Stimulated activated CD4-positive, alpha-beta T cell treated with anti-CD3 and anti-CD28 coated beads, Interleukin-15, amount 100 ng/mL, for 24 hours (primary cell): ENCODE results near the gene RAC3.

ENCODE experiments used
- DNase-seq: peaks from one replicate; pipeline ENCODE4 v3.0.0-alpha.2; 2020

RAC3 gene

DNA sequence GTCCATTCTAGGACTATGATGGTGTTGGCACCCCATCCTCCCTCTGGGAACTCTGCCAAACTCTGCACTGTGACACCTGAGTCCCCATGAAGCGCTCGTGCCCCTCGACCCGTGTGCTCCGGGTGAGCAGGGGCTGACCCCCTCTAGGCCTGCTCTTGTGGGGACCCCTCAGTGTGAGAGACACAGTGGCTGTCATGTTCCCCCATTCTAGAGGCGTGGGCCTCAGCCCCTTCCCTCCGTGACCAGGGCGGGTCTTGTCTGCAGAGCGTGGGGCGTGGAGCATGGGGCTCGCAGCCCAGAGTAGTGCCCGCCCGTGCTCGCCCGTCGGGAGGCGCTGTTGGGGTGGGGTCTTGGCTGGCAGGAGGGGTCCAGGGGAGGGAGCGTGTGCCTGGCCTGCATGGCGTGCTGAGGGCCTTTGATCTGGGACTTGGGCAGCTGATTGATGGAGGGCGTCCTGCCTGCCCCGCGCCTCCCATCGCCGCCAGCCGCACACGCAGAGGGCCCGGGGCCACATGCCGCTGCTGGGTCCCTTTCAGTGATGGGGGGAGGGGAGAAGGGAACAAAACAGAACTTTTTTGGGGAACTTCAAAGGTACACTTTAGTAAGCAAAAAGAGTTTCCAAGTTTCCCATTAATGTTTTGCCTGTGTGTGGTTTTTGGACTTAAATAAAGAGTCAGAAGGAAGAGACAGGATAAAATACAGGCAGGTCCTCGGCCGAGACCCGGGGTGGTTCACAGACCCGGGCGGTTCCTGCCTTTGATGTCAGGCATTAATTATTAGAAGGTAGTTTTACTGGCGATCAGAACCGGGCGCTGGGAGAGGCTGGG is 31.3 kb upstream of the RAC3 start:
- no peak for DNase-seq

DNA sequence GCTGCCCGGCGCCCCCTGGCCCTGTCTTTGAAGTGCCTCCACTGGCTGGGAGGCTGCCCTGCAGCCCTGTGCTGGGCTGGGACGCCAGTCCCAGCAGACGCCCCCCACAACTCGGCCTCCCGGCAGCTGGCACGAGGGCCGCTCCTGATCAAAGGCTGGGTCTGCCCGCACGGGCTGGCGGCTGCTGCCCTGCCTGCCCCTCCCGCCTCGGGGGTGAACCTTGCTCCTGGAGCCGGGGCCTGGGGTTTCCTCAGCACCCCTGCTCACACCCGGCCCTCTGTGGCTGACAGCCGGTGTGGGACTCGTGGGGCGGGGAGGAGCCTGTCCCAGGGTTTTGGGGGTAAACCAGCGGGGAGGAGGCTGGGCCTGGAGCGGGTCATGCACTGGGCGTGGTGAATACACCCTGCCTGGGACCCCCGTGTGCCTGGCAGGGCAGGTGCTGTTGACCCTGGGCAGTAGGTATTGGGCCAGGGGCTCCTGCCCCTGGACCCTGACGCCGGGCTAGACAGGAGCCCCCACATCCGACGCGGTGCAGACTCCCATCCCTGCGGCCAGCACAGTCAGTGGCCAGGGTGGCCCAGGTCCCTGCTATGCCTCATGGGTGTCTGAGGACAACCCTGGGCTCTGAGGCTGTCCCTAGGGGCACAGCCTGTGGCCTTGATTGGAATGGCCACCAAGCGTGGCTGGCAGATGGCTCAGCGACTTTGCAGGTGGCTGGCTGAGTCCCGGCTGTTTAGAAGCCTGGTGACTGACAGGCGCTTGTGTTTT is 30.5 kb upstream of the RAC3 start:
- no peak for DNase-seq

DNA sequence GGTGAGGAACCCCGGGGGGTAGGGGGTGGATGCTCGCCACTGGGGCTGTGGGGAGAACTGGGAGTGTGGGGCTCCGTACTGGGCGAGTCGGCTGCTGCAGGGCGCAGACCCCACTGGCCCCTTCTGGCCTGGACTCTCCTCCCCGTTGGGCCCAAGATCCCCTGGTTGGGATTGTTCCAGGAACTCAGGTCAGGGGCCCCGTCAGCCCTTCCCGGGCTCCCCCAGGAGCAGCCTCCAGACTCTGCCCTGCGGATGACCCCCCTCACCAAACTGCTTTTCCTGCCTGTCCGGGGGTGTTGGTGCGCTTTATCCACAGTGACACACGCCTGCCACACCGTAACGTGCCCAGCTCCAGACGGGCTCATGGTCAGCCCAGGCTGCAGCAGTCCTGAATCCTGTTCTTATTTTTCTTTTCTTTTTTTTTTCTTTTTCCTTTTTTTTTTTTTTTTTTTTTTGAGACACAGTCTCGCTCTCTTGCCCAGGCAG is 29.9 kb upstream of the RAC3 start:
- DNase-seq: no peak

GRCh38 chr17:82003411-82004381 is 27.8 kb upstream of the RAC3 start:
- DNase-seq: peak; percentile 61

DNA sequence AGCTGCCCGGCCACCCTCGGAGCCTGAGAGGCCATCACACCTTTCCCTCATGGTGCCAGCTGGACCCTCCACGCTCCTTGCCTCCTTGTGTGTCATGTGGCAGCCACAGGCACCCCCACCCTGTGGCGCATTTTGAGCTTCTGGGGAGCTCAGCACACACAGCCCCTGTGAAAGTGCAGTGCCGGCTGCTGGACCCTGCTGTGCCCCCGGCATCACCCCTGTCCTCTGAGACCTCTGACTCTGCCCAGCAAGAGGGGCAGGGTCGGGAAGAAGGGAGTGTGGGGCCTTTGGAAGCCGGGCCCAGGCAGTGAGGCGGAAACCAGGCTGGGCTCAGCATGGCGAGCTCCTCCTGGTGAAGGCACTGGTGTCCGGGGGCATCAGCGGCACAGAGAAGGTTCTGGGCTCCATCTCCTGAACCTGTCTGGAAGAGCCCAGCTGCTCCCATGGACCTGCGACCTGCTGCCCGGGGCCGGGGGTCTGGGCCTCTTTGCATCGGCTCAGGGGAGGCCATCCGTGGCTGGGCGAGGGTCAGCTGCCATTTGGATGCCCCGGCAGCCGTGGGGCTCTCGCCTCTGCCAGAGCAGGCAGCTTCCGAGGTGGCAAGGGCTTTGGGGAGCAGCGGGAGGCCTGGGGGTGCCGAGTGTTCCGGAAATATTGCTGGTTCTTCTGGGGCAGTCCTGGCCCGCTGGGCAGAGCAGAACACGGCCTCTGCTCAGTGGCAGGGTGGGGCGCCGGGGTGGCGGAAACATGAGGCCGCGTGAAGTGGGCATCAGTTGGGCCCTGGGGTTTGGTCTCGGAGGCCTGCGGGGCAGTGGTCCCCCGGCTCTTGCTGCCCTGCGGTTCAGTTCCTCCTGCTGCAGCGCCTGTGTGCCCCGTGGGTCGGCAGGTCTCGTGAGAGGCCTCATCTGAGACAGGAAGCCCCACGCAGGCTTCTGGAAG is 26.7 kb upstream of the RAC3 start:
- no peak for DNase-seq

- no peak for DNase-seq
Measured at GRCh38 chr17:82005701-82006348, 25.7 kb upstream of the RAC3 start.

DNA sequence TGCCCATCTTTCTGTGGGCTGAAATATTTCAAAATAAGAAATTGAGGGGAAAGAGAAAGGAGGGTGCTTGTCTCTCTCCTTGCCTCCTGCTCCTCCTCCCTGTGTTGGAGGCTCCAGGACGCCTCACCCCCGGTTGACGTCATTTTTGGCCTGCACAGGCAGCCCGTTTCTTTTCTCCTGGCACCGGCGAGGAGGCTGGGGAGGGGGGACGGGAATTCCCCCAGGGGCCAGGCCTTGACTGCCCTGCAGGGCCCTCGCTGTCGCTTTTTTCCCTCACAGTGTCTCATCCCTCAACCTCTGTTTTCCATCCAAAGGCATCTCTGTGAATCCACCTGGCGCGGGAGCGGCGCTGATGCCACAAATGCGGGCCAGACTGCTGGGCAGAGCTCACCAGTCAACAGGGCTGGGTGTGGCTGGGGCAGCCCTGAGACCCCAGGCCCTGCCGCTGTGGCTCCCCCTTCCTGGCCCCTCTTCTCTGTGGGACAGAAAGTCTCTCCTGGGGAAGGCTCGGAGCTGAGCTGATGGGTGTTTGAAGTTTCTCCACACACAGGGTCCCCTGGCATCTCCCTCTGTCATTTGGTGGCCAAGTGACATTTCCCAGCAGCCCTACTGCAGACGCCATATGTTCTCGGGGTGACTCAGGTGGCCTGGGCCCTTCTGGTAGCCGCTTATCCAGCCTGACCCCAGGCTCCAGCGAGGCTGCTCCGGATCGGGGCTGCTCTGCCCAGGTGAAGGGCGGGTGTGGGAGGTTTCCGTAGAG is 24.8 kb upstream of the RAC3 start:
- DNase-seq: no peak

DNA sequence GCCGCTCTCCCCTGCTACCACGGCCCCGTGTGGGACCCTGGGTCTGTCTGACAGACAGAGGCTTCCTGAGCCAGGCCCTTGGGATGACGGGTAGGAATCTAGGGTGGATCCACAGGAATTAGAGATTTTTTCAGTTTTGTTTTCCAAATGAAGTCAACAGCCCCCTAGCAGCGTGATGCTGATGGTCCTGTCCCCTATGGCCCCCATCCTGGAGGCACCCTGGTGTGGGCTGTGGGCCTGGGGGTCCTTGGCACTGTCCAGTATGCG is 24.3 kb upstream of the RAC3 start:
- no peak for DNase-seq

- no peak for DNase-seq
Measured at GRCh38 chr17:82007495-82008257, 23.8 kb upstream of the RAC3 start.

DNA sequence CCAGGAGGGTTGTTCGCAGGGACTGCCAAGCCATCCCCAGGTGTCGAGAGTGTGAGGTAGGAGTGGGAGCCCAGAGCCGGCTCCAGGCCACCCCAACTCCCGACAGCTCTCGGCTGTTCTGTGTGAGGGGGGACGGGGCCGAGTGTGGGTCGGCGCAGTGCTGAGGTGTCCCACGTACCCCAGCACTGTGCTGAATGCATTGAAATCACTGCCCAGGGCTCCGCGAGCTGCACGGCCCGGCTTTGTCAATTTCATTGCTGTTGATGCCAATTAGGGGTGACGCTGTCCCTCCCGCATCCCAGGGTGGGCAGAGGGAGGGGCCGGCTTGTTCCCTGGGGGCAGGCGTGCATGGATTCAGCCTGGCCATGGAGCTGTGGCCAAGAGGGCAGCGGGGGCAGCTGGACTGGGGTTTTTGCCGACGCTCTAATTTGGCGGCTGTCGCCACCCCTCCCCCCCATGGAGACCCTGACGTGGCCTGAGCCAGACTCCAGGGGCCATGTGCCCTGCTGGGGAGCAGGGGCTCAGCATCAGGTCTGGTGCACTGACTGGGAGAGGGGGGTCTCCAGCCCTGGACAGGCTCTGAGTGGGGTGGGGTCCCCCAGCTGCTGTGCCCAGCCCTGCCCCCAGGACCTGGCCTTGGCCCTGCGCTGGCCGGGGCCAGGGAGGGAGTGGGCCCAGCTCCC is 23.1 kb upstream of the RAC3 start:
- no peak for DNase-seq

DNA sequence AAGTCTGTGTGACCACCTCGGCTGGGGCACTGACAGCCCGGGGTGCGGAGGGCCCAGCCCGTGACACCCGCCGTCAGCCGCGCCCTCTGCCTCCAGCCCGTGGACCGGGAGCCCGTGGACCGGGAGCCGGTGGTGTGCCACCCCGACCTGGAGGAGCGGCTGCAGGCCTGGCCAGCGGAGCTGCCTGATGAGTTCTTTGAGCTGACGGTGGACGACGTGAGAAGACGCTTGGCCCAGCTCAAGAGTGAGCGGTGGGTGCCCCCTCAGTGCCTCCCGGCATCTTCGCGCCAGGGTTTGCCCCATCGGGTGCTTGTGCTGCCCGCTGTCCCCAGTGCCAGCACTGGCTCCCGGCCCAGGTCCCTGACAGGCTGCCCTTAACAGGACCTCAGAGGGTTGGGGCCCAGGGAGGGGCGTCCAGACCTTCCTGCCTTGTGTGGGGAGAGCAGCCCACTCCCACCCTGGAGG is 22.5 kb upstream of the RAC3 start:
- DNase-seq: no peak

DNA sequence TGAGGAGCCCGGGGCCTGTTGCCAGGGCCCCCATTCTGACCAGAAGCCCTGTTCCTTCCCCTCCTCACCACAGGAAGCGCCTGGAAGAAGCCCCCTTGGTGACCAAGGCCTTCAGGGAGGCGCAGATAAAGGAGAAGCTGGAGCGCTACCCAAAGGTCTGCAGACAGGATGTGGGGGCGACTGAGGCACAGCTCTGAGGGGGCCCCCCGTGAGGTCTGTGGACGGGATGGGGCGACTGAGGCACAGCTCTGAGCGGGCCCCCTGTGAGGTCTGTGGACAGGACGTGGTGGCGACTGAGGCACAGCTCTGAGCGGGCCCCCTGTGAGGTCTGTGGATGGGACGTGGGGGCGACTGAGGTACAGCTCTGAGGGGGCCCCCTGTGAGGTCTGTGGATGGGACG is 22.1 kb upstream of the RAC3 start:
- no peak for DNase-seq

DNA sequence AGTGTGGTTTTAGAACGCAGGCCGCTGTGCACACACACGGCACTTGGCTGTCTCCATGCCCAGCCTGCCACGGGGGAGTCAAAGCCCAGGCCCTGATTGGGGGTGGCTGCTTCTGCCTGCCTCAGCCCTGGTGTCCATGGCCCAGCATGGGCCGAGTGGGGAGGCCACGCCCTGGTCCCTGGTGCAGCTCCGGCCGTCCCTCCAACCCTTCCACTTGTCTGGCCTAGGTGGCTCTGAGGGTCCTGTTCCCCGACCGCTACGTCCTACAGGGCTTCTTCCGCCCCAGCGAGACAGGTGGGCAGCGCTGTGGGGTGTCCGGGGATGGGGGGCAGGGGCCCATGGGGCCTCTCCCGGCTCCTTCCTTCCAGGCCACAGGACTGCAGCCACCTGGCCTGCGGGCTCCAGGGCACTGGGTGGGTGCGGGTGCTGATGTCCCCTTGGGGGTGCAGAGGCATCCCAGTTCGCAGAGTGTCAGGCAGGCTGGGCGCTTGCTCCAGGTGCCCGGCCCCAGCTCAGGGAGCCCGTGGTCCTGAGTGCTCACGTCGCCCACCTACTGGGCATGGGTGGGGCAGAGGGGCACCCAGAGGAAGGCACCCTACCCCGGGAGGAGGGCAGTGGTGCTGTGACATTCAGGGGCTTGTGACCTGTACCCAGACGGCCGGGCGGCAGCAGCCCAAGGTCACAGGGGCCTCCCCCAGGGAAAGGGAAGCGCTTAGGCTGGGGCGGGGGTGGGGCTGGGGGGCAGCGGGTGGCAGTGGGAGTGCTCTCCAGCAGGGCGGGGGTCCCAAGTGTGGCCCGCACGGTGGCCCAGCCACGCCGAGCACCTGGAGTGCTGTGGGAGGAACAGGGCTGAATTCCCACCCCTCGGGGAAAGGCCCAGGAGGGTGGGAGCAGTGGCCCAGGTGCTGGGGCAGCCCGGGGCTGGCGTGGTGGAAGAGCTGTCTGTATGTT is 20.6 kb upstream of the RAC3 start:
- no peak for DNase-seq

DNA sequence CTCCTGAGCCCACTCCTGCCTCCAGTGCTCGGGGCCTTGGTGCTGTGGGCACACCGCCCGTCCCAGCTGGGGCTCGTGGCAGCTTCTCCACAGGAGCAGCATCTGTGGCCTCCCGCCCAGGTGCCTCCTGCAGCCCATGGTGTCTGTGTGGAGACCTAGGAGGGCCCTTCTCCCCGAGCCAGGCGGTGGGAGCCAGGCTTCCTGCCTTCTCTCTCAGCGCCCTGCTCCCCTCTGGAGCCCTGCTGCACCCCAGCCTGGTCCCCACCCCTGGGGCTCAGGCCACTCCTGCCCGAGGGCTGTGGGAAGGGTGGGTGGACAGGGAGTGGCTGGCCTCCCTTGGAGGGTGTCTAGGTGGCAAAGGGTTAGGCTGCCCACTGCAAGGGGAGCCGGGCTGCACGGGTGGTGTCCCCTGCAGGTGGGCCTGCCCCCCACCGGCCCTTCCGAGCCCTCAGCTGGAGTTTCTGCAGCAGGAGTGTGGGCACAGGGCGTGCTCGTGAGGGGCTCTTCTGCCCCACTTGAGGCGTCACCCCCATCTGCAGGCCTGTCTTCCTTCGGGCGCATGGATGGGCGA is 19.8 kb upstream of the RAC3 start:
- no peak for DNase-seq

- no peak for DNase-seq
Measured at GRCh38 chr17:82012261-82012639, 19.2 kb upstream of the RAC3 start.

DNA sequence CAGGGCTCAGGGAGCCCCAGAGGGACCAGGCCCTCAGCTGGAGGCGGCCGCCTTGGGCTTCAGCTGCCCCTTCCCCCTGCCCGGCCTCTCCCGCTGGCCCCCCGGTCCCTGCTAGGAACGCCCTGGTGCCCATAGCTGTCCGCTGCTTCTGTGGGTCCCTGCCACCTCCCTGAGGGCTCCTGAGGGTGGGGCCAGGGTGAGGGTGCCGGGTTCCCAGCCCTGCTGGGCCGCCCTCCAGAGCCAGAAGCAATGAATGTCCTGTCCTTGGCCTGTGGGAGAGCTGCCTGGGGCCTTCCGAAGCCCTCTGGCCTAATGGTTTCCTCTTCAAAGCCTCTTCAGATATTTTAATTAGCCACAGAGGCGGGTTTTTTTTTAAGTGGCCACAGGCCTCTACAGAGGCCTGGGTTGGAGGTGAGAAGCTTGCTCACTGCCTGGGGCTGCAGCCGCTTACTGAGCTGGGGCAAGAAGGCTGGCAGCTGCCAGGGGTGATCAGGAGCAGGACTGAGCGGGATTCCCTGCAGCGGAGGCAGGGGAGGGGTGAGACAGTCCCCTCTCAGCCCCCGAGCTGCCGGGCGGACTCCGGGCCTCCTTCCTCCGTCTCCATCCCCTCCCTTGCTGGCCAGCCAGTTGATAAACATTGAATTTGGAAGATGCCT is 18.7 kb upstream of the RAC3 start:
- DNase-seq: no peak

- DNase-seq: no peak
Measured at GRCh38 chr17:82013341-82013740, 18.1 kb upstream of the RAC3 start.
